NCI-H2107 (cell line): Measurements from ENCODE around the gene CHURC1.

Source experiments
- DNase-seq: peaks from one replicate; lab custom pipeline; 2025; lab: John Stamatoyannopoulos, UW

Gene CHURC1

DNA sequence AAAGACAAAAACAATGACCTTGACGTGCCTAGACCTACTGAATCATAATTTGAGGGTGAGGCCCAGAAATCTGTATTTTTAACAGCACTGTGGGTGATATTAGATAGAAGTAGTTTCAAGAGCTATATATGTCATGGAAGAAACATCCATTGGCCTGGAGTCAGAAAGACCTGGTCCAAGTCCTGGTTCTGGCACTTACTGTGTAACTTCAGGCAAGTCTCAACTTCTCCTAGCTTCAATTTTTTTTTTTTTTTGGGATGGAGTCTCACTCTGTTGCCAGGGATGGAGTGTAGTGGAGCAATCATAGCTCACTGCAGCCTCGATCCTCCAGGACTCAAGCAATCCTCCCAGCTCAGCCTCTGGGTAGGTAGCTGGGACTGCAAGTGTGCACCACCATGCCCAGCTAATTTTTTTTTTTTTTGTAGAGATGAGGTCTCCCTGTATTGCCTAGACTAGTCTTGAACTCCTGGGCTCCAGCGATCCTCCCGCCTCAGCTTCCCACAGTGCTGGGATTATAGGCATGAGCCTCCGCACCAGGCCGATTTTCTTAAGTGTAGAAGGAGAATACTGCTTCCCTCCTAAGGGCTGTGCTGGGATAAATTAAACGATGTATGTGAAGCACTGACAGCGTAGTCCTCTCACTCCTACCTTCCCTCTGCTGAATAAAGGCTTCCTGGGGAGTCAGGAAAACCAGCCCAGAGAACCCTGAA, 42.6 kb downstream of the CHURC1 start:
- DNase-seq = no peak

DNA sequence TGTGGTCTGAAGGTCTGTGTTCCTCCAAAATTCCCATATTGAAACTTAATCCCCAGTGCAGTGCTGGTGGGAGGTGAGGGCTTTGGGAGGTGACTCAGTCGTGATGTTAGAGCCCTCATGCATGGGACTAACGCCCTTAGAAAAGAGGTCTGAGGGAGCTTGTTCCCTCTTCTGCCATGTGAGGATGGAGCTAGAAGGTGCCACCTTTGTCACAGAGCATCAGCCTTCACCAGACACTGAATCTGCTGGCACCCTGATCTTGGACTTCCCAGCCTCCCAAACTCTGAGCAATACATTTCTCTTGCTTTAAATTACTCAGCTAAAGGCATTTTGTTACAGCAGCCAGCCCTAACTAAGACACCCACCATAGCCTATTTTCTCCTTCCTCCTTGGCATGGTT, 43.9 kb downstream of the CHURC1 start:
- no peak for DNase-seq

DNA sequence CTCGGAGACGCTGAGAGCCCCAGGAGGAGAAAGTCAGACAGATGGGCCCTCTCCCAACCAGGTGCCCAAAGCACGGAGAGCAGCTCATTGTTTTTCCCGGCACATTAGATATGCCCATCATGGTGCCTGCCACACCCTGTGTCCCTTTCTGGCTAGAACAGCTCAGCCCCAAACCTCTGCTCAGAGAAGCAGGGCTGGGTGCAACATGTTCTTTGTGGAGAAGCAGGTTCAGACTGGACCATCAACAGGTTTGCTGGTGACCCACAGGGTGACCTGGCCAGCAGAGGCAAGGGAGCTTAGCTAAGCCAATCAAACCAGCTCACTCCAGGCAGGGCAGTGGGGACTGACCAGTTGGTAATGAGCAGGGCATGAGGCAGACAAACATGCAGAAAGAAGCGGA, 44.5 kb downstream of the CHURC1 start:
- DNase-seq = no peak

DNA sequence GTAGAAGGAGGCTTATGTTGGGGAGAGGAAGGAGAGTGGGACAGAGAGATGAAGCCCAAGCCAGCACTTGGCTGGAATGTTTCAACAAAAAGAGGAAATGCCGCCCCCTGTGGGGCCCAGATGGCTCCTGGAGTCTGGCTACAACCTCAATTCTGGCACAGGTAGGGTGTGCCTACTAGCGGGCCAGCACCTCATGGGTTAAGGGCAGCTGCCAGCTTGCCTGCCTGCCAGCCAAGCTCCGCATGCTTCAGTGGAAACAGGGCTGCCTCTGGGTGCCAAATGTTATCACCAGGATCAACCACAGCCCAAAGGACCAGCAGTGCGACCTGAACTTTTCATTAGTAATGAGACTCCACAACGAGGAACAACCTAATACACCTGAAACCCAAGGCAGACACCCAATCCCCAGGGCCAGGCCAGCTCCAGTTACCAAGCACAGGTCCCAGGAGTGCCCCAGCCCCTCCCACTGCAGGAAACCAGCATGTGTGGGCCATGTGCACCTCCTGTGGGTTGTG, 46.6 kb downstream of the CHURC1 start:
- peak; percentile 91 for DNase-seq

DNA sequence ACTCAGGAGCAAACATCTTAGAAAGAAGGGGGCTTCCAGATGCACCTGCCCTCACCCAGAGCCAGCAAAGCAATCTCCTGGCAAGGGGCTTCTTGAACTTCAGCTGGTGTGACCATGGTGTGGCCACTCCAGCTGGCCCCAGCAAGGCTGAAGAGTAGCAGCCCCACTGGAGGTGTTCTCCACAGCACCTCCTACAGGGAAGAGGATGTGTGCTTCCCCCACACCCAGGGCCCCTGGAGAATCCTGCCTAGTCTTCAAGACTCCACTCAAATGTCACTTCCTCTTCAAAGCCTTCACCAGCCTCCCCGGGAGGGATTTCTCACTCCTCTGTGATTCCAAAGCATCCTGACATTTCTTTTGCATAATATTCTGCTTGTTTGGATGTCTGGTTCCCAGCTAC, 49.4 kb downstream of the CHURC1 start:
- no peak for DNase-seq

DNA sequence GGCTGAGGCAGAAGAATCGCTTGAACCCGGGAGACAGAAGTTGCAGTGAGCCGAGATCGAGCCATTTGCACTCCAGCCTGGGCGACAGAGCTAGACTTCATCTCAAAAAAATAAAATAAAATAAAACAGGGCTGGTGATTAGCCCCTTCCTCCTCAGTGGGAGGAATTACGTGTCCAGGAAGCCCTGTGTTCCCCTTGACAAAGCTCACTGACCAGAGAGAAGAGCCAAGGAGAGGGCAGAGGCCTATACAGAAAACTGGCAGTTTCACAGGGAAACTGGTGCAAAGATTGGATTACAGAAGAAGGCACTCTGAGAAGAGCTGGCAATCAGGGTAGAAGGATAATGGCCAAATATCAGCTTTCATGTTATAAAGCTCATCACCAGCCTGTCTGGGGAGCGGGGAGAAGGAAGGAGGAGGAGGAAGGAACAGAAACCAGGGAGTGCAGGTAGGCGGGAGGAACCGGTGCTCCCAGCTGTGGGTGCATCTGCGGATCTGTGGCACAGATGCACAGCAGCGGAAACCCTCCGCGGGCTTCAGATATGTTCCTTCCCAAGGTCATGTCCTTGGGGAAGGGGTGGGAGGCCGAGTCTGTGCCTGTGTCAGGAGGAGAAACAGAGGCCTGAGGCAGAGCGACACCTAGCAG, 51.2 kb downstream of the CHURC1 start:
- no peak for DNase-seq

DNA sequence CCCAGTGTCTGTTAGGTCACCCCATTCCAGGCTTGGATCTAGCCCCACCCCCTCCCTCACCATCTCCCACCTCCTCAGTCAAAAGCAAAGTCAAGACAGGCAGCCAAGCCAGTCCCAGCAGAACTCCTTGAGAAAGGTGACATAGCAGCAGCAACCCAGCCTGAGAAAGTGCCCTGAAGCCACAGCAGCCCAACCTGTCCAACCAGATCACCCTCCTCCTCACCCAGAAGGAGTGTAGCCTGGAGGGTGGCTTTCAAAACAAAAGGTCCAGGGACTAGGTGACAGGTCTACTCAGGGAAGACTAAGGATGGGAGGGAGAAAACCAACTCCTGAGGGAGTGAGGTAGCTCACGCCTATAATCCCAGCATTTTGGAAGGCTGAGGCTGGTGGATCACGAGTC, 52.7 kb downstream of the CHURC1 start:
- no peak for DNase-seq

DNA sequence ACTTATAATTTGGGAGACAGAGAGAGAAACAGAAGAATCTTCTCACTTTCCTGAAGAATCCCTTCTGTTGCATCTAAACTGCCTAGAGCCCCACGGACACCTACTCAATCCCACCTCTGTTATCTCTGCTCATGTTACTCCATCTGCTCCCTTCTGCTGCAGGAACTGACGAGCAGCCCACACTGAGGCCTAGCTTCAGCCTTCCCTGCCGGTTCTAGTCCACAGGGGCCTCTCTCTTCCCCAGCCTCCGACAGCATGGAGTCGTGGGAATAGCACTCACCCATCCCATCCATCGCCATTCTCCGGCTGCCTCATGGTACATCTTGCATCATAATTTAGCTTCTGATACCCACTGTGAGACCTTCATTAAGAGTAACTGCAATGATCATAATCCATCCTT, 53.9 kb downstream of the CHURC1 start:
- DNase-seq = no peak

DNA sequence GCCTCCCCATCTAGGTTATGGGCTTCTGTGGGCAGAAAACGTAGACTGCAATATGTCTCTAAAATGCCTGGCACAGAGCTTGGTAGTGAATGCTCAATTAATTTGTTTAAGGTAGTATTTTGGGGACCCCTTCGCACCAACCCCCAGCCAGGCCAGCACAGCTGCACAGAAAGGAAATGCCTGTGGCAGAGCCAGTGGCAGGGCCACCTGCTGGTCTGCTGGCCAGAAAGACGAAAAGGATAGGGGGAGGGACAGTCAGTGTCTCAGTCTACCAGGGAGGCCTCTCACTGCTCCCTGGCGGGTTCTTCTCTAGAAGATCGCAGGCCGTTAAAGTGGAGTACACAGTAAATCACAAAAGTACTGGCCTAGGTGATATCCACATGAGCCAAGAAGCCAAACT, 54.4 kb downstream of the CHURC1 start:
- DNase-seq = no peak

DNA sequence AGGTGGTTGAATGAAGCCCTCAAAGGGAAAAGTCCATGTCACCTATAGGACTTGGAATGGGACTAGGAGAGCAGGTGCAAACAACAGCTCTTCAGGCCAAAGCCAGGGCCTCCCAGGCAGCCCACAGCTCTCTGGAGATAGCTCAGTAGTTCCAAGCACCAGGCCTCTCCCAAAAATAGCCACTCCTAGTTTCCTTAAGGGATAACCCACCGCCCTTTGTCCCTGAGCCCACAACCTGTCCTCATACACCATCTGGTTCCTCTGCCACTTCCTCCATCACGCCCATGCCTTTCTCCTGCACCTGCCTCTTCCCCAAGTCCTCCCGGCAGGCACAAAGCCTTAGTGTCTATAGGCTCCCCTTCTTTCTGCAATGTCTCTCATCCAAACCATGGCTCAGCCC, 55.8 kb downstream of the CHURC1 start:
- DNase-seq = no peak

DNA sequence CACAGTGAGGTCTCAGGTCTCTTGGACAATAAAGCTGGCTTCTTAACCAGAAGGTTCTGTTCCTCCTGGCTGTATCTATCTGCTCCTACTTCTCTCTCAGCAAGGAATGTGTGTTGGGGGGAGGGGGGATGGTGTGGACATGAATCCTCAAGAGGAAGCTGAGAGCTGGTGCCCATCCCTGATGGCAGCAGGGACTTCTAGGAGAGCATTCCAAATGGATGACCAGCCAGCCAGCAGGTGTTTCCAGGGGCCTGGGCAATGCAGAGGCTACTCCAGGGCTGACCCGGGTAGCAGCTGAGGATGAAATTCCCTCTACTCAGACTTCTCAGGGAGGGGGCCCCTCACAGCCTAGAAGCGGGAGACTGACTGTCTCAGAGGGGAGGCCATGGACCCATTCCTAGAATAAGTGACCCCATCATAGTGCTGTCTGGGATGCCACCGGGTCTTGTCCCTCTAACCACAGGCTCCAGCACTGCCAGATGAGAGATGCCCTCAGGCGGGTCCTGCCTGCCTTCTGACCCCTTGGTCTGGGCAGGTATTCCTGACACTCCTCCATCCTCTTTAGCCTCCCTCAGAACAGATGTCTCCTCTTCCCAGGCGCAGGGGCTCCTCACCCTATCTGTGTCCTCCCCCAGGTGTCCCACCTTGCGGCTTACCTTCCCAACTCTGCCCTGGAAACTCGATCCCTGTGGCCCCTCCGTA, 56.7 kb downstream of the CHURC1 start:
- DNase-seq = no peak

DNA sequence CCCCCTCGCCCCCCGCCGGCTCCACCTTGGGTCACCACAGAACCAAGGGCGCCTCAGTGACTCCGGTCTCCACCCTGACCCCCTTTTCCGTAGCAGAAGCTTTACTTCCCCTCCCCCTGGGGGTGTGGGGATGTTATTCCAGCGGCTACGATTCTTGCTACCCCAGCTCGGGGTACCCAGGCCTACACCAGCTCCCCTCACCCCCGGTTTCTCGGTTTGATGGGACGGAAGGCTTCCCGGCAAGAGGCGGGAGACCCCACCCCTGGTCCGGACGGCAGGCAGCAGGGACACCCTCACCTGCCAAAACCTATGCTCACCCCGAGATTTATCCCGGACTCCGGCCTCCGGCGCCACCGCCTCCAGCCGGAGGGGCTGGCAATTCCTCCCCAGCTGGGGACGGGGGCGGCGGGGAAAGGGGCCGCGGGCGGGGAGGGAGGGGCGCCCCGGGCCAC, 57.3 kb downstream of the CHURC1 start:
- no peak for DNase-seq

DNA sequence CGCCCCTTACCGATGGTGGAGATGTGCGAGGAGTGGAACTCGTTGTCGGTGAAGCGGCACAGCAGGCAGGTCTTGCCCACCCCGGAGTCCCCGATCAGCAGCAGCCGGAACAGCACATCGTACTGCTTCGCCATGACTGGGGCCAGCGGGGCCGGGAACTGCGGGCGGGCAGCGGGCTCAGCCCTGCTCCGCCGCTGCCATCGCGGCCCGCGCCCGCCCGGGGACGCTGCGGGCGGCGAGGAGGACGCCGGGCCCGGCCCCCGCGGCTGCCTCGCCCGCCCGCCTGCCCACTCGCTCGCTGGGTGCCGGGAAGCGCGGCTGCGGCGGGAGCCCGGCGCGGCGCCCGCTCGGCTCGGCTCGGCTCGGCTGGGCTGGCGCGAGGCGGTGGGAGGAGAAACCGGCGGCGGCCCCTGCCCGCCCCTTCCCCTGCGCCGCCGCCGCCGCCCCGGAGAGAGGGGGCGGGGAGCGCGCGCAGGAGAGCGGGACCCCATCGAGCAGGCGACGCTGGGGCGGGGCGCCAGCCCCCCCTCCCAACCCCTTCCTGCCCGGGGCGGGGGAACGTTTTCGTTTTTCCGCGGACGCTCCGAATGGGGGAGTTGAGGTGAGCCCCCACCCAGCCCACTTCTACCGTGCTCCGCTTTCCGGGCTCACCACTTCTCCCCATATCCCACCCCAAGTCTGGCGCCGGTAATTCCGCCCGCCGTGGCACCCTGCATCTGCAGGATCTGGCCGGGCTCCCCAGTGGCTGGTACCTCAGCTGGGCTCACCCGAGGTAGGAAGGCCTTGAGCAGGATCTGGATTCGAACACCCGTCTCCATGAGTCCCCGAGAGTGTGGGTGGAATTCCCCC, 57.9 kb downstream of the CHURC1 start, which contains the start of gene RAB15:
TSS of gene RAB15 (minus strand) at position 394 of the 849 bp plus-strand sequence. CDS start at position 134, 260 bp downstream.
- DNase-seq = no peak

DNA sequence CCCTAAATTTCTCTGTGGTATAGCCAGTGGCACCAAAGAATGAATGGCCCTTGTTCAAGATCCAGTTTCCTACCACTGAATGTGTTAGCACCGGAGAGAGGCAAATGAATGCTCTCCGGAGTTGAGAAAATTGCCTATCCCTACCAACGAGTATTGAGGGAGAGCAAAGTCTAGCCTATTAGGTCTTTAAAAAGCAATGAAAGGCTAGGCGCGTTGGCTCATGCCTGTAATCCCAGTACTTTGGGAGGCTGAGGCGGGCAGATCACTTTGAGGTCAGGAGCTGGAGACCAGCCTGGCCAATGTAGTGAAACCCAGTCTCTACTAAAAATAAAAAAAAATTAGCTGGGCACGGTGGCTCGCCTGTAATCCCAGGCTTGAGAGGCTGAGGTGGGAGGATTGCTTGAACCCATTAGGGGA, 58.8 kb downstream of the CHURC1 start:
- DNase-seq = no peak

DNA sequence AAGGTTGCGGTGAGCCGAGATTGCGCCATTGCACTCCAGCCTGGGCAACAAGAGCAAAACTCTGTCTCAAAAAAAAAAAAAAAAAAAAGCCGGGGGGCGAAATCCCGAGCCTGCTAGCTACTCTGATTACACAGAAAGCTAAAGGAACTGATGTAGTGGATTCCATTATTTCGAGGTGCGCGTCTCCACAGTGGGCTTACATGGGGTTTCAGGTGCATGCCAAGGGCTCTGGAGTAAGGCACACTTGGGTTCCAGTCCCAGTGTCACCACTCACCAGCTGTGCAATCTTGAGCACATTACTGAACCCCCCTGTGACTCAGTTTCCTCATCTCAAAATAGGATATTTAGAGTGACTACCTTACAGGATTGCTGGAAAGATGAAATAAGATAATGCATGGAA, 59.6 kb downstream of the CHURC1 start:
- DNase-seq = no peak

DNA sequence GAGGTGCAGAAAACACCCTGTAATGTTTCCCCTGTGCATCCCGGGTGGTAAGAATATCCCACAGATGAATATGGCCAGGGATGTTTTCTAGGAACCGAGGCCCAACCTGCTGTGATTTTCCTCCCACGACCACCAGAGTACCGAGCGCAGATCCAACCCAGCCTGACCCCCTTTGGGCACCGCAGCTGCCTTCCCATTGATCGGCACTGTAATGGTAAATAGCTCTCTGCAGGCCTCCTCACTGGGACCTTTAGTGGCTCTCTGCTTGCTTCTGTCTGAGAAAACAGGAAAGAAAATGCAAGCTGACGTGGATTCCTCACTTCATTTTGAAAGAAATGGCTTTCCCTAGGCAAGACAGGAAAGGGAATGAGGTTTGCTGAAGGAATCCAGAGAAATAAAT, 60.3 kb downstream of the CHURC1 start:
- DNase-seq = no peak

DNA sequence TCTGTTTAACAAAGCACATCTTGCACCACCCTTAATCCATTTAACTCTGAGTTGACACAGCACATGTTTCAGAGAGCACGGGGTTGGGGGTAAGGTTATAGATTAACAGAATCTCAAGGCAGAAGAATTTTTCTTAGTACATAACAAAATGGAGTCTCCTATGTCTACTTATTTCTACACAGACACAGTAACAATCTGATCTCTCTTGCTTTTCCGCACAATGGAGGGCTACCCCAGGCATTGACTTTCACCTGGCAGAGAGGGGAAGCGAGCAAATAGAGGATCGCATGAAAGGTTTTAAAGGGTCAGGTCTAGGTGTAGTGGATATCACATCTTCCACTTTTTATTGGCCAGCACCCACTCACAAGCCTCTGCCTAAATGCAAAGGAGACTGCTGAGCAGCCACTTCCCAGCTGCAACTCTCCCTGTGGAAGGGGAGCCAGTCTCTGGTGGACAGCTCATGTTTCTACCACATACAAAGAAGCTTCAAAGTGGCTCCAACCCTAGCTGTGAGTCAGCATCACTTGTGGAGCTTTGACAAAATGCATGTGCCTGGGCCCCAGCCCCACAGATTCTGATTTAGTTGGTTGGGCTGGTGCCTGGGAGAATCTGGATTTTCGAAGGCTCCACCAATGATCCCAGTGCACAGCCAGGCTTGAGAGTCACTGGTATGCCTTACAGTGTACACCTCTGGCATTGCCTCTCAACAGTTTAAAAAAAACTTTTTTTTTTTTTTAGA, 65.2 kb downstream of the CHURC1 start:
- peak; percentile 54 for DNase-seq

DNA sequence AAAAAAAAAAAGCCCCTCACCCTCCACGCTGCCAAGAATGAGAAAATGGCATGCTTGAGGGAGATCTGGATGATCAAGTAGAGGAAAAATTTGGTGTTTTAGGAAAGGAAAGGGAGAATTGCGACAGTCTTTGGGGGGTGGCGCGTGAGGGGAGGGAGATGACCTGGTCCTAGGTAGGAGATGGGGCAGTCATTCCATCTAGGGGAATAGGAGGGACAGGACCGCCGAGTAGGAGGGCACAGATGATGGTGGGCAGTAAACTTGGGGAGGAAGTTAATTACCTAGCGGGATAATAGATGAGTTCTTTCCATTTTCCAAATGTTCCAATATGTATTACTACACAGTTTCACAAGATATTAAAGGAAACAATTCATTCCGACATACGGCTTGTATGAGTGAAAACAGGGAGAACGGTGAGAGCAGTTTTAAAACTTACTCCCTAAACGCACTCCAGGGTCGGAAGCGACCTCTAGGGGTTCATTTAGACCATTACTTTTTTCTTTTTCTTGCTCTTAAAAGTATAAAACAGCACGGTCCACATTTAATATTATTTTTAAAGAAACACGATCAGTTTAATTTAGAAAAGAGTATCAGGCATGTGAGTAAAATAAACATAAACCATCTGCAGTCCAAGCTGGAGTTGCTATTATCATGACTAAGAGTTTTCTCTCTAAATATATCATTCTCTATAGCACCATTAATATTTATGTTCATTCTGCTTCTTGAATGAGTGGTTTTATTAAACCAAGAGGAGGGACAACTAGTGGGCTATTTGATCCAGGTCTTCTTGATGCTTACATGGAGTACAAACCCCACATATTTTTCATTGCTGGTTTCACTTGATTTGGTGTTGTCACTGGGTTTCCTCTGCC, 69.4 kb downstream of the CHURC1 start:
- DNase-seq = peak; percentile 24
